ENCODE measurements around the gene PRKN.

The PRKN gene

GRCh38 chr6:161651949-161652348, 1075.6 kb downstream of the PRKN start:
- Histone ChIP-seq H3K9me2 (ENCODE audit: low read depth, low read length) (no peaks in the 10 kb centered on the region), H3F3A (ENCODE audit: insufficient read depth, low read length) (no peaks in the 10 kb centered on the region), H3K4me2 (ENCODE audit: low read length) (no peak overlapping the region), H3K27me3 (ENCODE audit: insufficient read depth, low read length) (no peaks in the 10 kb centered on the region), H3K4me1 (ENCODE audit: insufficient read depth, low read length, severe bottlenecking) (peaks cover 21% of the 10 kb centered on the region), H3K27ac (ENCODE audit: low read depth, low read length, poor library complexity, severe bottlenecking) (no peak overlapping the region), H2AFZ (ENCODE audit: low read length) (no peak overlapping the region), H3K9ac (ENCODE audit: low read length) (no peak overlapping the region), H3K4me3 (ENCODE audit: low read depth, low read length, poor library complexity, severe bottlenecking) (no peak overlapping the region), H3K9me3 (ENCODE audit: low read length) (no peaks in the 10 kb centered on the region), H3K79me2 (ENCODE audit: insufficient read depth, low read length) (no peaks in the 10 kb centered on the region), H4K20me1 (ENCODE audit: insufficient read depth, low read length) (no peaks in the 10 kb centered on the region), H3K36me3 (ENCODE audit: insufficient read depth, low read length) (peaks cover 4% of the 10 kb centered on the region; the same call in 1 of the 2 replicates)
- TF ChIP-seq CTCF (IDR thresholded peaks at IDR 0.05; ENCODE audit: low read length) = no peak
- no peak for TF ChIP-seq EZH2 (IDR thresholded peaks at IDR 0.05; ENCODE audit: borderline replicate concordance, low read length)

- Histone ChIP-seq H3K4me3 (ENCODE audit: low read depth, low read length, poor library complexity, severe bottlenecking) (no peak overlapping the region), H2AFZ (ENCODE audit: low read length) (no peak overlapping the region), H3K27ac (ENCODE audit: low read depth, low read length, poor library complexity, severe bottlenecking) (no peak overlapping the region), H3K79me2 (ENCODE audit: insufficient read depth, low read length) (no peaks in the 10 kb centered on the region), H3K9ac (ENCODE audit: low read length) (no peak overlapping the region), H3K36me3 (ENCODE audit: insufficient read depth, low read length) (peaks cover 4% of the 10 kb centered on the region; the same call in 1 of the 2 replicates), H4K20me1 (ENCODE audit: insufficient read depth, low read length) (no peaks in the 10 kb centered on the region), H3K27me3 (ENCODE audit: insufficient read depth, low read length) (no peaks in the 10 kb centered on the region), H3F3A (ENCODE audit: insufficient read depth, low read length) (no peaks in the 10 kb centered on the region), H3K9me2 (ENCODE audit: low read depth, low read length) (no peaks in the 10 kb centered on the region), H3K4me1 (ENCODE audit: insufficient read depth, low read length, severe bottlenecking) (peaks cover 23% of the 10 kb centered on the region), H3K9me3 (ENCODE audit: low read length) (no peaks in the 10 kb centered on the region), H3K4me2 (ENCODE audit: low read length) (no peak overlapping the region)
- TF ChIP-seq CTCF (IDR thresholded peaks at IDR 0.05; ENCODE audit: low read length) (no peak), EZH2 (IDR thresholded peaks at IDR 0.05; ENCODE audit: borderline replicate concordance, low read length) (no peak)
These were observed 1077.7 kb downstream of the PRKN start for GRCh38 chr6:161649841-161650240.

- Histone ChIP-seq H3K27ac (ENCODE audit: low read depth, low read length, poor library complexity, severe bottlenecking) (peak overlapping the region; percentile 44), H2AFZ (ENCODE audit: low read length) (no peak overlapping the region), H3K9me3 (ENCODE audit: low read length) (no peaks in the 10 kb centered on the region), H3F3A (ENCODE audit: insufficient read depth, low read length) (no peaks in the 10 kb centered on the region), H3K4me3 (ENCODE audit: low read depth, low read length, poor library complexity, severe bottlenecking) (no peak overlapping the region), H4K20me1 (ENCODE audit: insufficient read depth, low read length) (no peaks in the 10 kb centered on the region), H3K4me2 (ENCODE audit: low read length) (no peak overlapping the region), H3K9me2 (ENCODE audit: low read depth, low read length) (no peaks in the 10 kb centered on the region), H3K9ac (ENCODE audit: low read length) (no peak overlapping the region), H3K79me2 (ENCODE audit: insufficient read depth, low read length) (no peaks in the 10 kb centered on the region), H3K36me3 (ENCODE audit: insufficient read depth, low read length) (peaks cover 4% of the 10 kb centered on the region; the same call in 1 of the 2 replicates), H3K4me1 (ENCODE audit: insufficient read depth, low read length, severe bottlenecking) (peaks cover 23% of the 10 kb centered on the region), H3K27me3 (ENCODE audit: insufficient read depth, low read length) (no peaks in the 10 kb centered on the region)
- TF ChIP-seq CTCF (IDR thresholded peaks at IDR 0.05; ENCODE audit: low read length) (no peak), EZH2 (IDR thresholded peaks at IDR 0.05; ENCODE audit: borderline replicate concordance, low read length) (no peak)
These were observed 1078.5 kb downstream of the PRKN start for GRCh38 chr6:161649068-161649467.

Data from OCI-LY1 (cell line).